Measurements from ENCODE around the gene ABLIM1. TPM values are rescaled to one million over a fixed set of nuclear protein-coding genes. Genes with fewer than 3 reads are reported as not detected.

The ABLIM1 gene
- total RNA-seq, 1 experiment from 2014 or later: 79.3 TPM

DNA sequence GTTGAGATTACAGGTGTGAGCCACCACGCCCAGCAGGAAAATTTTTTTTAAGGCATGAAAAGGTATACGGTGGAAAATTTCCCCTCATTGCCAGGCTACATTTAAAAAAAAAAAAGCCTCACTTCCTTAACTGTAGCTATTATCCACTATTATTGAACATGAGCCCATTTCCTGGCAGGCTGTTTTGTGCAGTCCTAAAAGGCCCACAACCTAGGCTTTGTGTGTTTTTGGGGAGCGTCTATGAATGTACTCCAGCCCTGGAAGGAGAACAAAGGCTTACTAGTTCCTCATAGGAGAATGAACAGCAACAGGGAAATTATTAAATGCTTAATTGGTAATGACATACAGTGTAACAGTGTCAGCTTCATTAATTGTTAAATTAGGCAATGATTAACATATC, 111.0 kb downstream of the ABLIM1 start:
- H3K4me3 Mint-ChIP-seq (ENCODE audit: unreplicated experiment): no peak overlapping the region
- no peaks in the 10 kb centered on the region for H3K4me1 Mint-ChIP-seq (ENCODE audit: low read depth, unreplicated experiment)
- Histone ChIP-seq H3K4me3 (ENCODE audit: low read depth, low read length) (no peak overlapping the region), H3K4me1 (no peaks in the 10 kb centered on the region), H3K36me3 (ENCODE audit: control insufficient read depth, insufficient read depth, low read length) (no peaks in the 10 kb centered on the region), H3K27me3 (replicated peaks; ENCODE audit: control insufficient read depth, insufficient read depth, low read length) (no peaks in the 10 kb centered on the region), H3K9me3 (no peaks in the 10 kb centered on the region)
- TF ChIP-seq, protein P1, sequence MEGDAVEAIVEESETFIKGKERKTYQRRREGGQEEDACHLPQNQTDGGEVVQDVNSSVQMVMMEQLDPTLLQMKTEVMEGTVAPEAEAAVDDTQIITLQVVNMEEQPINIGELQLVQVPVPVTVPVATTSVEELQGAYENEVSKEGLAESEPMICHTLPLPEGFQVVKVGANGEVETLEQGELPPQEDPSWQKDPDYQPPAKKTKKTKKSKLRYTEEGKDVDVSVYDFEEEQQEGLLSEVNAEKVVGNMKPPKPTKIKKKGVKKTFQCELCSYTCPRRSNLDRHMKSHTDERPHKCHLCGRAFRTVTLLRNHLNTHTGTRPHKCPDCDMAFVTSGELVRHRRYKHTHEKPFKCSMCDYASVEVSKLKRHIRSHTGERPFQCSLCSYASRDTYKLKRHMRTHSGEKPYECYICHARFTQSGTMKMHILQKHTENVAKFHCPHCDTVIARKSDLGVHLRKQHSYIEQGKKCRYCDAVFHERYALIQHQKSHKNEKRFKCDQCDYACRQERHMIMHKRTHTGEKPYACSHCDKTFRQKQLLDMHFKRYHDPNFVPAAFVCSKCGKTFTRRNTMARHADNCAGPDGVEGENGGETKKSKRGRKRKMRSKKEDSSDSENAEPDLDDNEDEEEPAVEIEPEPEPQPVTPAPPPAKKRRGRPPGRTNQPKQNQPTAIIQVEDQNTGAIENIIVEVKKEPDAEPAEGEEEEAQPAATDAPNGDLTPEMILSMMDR (IDR thresholded peaks at IDR 0.05; ENCODE audit: insufficient read depth in 1 of 2, low read depth in 1 of 2, low read length in 1 of 2, severe bottlenecking in 1 of 2, unreplicated experiment in 1 of 2): no peak
- no peaks in the 10 kb centered on the region for H3K9me3 Mint-ChIP-seq (ENCODE audit: unreplicated experiment)
- no peak overlapping the region for H3K27ac Mint-ChIP-seq (ENCODE audit: unreplicated experiment)
- no peaks in the 10 kb centered on the region for H3K27me3 Mint-ChIP-seq (ENCODE audit: insufficient read depth, unreplicated experiment)
- no peak for DNase-seq
- BruUV-seq (replicated peaks): no TSS peak
- intact Hi-C loops (cut with micrococcal nuclease; ENCODE audit: unreplicated experiment): no loop called here
- peaks cover 30% of the 10 kb centered on the region for H3K36me3 Mint-ChIP-seq (ENCODE audit: insufficient read depth, unreplicated experiment)
- ChIA-PET CTCF (interaction anchor here (3.0 kb wide), 1 partner anchor 75 kb away, joined by 22 read pairs; no protein-coding TSS in a partner anchor), POLR2A (no interaction called here)

DNA sequence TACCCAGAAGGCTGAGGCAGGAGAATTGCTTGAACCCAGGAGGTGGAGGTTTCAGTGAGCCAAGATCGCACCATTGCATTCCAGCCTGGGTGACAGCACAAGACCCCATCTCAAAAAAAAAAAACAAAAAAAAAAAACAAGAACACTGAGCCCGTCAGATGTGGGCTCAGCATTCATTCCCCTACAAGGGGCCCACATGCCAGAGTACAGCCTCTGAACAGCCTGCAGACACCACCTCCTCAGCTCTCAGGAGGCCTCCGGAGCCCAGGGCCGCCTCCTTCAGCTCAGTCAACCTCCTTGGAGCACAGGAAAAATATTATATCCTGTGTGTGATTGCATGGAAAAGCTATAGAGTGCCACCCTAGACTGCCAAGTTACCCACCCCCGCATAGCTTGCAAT, 112.3 kb downstream of the ABLIM1 start:
- H3K4me1 ChIP-seq: no peaks in the 10 kb centered on the region

DNA sequence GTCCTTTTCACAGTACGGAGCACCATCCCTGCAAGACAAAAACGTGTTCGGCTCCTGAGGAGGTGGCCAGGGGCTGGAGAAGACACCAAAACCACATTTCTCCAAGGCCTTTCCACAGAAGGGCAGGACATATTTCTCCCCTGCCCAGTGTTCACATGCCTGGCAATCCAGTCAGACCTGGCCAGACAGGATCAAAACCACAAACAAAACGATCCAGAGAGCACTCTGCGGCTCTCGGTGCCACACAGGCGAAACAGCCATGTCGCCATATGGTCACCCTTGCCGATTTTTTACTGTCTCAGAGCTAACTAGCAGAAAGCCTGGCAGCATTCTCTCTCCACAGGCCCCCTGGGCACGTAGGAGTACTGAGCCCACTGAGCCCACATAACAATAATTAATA, 113.0 kb downstream of the ABLIM1 start:
- intact Hi-C loops (cut with micrococcal nuclease; ENCODE audit: unreplicated experiment): no loop called here
- H3K27me3 ChIP-seq (replicated peaks; ENCODE audit: control insufficient read depth, insufficient read depth, low read length): no peaks in the 10 kb centered on the region
- Mint-ChIP-seq H3K9me3 (ENCODE audit: unreplicated experiment) (no peaks in the 10 kb centered on the region), H3K36me3 (ENCODE audit: insufficient read depth, unreplicated experiment) (peaks cover 30% of the 10 kb centered on the region), H3K27me3 (ENCODE audit: insufficient read depth, unreplicated experiment) (no peaks in the 10 kb centered on the region), H3K27ac (ENCODE audit: unreplicated experiment) (no peak overlapping the region), H3K4me3 (ENCODE audit: unreplicated experiment) (no peak overlapping the region), H3K4me1 (ENCODE audit: low read depth, unreplicated experiment) (no peaks in the 10 kb centered on the region)
- DNase-seq: no peak
- H3K9me3 ChIP-seq: no peaks in the 10 kb centered on the region
- no TSS peak for BruUV-seq (replicated peaks)
- ChIA-PET POLR2A (no interaction called here), CTCF (no interaction called here)
- no peaks in the 10 kb centered on the region for H3K4me1 ChIP-seq
- H3K36me3 ChIP-seq (ENCODE audit: control insufficient read depth, insufficient read depth, low read length): no peaks in the 10 kb centered on the region
- TF ChIP-seq, protein P1 (IDR thresholded peaks at IDR 0.05; ENCODE audit: insufficient read depth in 1 of 2, low read depth in 1 of 2, low read length in 1 of 2, severe bottlenecking in 1 of 2, unreplicated experiment in 1 of 2): no peak
- no peak overlapping the region for H3K4me3 ChIP-seq (ENCODE audit: low read depth, low read length)

More for the DNA sequence above, 112.3 kb downstream of the ABLIM1 start:
- H3K27me3 ChIP-seq (replicated peaks; ENCODE audit: control insufficient read depth, insufficient read depth, low read length): no peaks in the 10 kb centered on the region
- H3K36me3 ChIP-seq (ENCODE audit: control insufficient read depth, insufficient read depth, low read length): no peaks in the 10 kb centered on the region
- no peak overlapping the region for H3K4me3 ChIP-seq (ENCODE audit: low read depth, low read length)
- H3K4me1 Mint-ChIP-seq (ENCODE audit: low read depth, unreplicated experiment): no peaks in the 10 kb centered on the region
- ChIA-PET POLR2A (no interaction called here), CTCF (no interaction called here)
- intact Hi-C loops (cut with micrococcal nuclease; ENCODE audit: unreplicated experiment): no loop called here
- no peak overlapping the region for H3K4me3 Mint-ChIP-seq (ENCODE audit: unreplicated experiment)
- TF ChIP-seq, protein P1 (IDR thresholded peaks at IDR 0.05; ENCODE audit: insufficient read depth in 1 of 2, low read depth in 1 of 2, low read length in 1 of 2, severe bottlenecking in 1 of 2, unreplicated experiment in 1 of 2): no peak
- H3K27me3 Mint-ChIP-seq (ENCODE audit: insufficient read depth, unreplicated experiment): no peaks in the 10 kb centered on the region
- H3K9me3 ChIP-seq: no peaks in the 10 kb centered on the region
- DNase-seq: no peak
- peaks cover 30% of the 10 kb centered on the region for H3K36me3 Mint-ChIP-seq (ENCODE audit: insufficient read depth, unreplicated experiment)
- BruUV-seq (replicated peaks): no TSS peak
- no peaks in the 10 kb centered on the region for H3K9me3 Mint-ChIP-seq (ENCODE audit: unreplicated experiment)
- H3K27ac Mint-ChIP-seq (ENCODE audit: unreplicated experiment): no peak overlapping the region
